GM13976 (cell line): ENCODE data around the gene RAVER2.
"Not testable (repeated sequence)": the region's sequence is repeated elsewhere in the genome, so short reads cannot be mapped to it uniquely, and the experiment has no call there.

Experiments used
- DNase-seq: peaks from one replicate; pipeline ENCODE4 v3.0.0; 2012; ENCODE audit warnings: low spot score
- in situ Hi-C: fragments of 300-500 bp; cut with MboI; formaldehyde crosslinking; loops from one replicate; pipeline ENCODE4 v1.12.0; 2022; ENCODE audit warnings: low sequenced_read_pairs, mixed read lengths, inconsistent platforms; ENCODE audit not compliant: unreplicated experiment
- TF ChIP-seq, protein P1 (sequence below): IDR thresholded peaks from 2 replicates; pipeline ENCODE4 v1.5.1; 2012; ENCODE audit warnings: borderline replicate concordance, mild to moderate bottlenecking; ENCODE audit not compliant: insufficient read depth; ENCODE audit errors: extremely low read depth, missing control alignments, control extremely low read depth

RAVER2 gene

DNA sequence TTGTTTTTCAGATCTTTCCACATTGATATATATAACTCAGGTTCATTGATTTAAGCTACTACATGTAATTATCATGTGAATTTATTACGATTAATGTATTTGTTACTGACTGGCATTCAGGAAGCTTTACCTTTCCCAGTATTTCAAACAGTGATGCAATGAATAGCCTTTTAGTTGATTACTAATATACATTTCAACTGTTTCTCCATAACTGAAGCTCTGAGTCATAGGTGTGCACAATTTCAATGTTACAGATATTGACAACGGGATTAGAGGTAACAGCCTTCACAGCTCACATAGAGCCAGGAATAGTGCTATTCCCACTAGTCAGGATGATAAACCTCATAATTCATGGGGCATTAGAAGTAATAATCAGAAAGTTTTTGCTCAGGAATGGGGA lies 25.1 kb downstream of the RAVER2 start:
- TF ChIP-seq, protein P1, sequence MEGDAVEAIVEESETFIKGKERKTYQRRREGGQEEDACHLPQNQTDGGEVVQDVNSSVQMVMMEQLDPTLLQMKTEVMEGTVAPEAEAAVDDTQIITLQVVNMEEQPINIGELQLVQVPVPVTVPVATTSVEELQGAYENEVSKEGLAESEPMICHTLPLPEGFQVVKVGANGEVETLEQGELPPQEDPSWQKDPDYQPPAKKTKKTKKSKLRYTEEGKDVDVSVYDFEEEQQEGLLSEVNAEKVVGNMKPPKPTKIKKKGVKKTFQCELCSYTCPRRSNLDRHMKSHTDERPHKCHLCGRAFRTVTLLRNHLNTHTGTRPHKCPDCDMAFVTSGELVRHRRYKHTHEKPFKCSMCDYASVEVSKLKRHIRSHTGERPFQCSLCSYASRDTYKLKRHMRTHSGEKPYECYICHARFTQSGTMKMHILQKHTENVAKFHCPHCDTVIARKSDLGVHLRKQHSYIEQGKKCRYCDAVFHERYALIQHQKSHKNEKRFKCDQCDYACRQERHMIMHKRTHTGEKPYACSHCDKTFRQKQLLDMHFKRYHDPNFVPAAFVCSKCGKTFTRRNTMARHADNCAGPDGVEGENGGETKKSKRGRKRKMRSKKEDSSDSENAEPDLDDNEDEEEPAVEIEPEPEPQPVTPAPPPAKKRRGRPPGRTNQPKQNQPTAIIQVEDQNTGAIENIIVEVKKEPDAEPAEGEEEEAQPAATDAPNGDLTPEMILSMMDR, result no peak
- no peak for DNase-seq
- in situ Hi-C loops, result no loop called here

DNA sequence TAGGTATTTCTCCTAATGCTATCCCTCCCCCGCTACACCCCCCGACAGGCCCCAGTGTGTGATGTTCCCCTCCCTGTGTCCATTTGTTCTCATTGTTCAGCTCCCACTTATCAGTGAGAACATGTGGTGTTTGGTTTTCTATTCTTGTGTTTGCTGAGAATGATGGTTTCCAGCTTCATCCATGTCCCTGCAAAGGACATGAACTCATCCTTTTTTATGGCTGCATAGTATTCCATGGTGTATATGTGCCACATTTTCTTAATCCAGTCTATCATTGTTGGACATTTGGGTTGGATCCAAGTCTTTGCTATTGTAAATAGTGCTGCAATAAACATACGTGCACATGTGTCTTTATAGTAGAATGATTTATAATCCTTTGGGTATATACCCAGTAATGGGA lies 28.4 kb downstream of the RAVER2 start:
- in situ Hi-C loops, DNase-seq: not testable (repeated sequence)

DNA sequence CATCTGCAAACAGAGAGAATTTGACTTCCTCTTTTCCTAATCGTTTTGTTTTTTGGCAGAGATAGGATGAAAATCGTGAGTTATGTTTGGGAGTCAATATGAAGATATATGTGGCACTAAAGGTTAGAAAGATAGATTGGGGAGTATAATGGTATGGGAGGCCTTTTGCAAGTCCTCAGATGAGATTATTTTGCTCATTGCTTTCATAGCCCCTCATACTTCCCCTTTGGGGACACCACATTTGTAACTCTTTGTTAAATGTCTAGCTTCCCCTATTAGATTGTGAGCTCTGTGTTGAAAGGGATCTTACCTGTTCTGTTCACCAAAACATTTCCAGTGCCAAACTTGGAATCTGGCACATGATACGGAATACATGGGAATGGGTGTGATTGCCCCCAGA lies 30.2 kb downstream of the RAVER2 start:
- in situ Hi-C loops, result no loop called here
- TF ChIP-seq, protein P1, result no peak
- DNase-seq, result no peak

DNA sequence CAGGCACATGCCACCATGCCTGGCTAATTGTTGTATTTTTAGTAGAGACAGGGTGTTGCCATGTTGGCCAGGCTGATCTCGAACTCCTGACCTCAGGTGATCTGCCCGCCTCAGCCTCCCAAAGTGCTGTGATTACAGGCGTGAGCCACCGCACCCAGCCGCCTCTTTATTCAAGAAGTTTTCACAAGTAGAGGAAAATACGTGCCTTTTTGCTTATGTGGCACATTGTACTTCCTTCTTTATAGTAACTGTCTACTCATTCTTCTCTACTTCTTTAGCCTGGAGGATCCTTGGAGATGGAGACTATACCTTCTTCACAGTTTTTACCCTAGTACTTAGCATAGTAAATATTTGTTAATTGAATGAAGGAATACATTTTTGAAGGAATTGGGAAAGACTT lies 37.2 kb downstream of the RAVER2 start:
- DNase-seq, in situ Hi-C loops: not testable (repeated sequence)

DNA sequence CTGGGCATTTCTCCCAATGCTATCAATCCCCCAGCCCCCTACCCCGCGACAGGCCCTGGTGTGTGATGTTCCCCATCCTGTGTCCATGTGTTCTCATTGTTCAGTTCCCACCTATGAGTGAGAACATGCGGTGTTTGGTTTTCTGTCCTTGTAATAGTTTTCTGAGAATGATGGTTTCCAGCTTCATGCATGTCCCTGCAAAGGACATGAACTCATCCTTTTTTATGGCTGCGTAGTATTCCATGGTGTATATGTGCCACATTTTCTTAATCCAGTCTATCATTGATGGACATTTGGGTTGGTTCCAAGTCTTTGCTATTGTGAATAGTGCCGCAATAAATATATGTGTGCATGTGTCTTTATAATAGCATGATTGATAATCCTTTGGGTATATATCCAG lies 38.0 kb downstream of the RAVER2 start:
- DNase-seq, in situ Hi-C loops: not testable (repeated sequence)

DNA sequence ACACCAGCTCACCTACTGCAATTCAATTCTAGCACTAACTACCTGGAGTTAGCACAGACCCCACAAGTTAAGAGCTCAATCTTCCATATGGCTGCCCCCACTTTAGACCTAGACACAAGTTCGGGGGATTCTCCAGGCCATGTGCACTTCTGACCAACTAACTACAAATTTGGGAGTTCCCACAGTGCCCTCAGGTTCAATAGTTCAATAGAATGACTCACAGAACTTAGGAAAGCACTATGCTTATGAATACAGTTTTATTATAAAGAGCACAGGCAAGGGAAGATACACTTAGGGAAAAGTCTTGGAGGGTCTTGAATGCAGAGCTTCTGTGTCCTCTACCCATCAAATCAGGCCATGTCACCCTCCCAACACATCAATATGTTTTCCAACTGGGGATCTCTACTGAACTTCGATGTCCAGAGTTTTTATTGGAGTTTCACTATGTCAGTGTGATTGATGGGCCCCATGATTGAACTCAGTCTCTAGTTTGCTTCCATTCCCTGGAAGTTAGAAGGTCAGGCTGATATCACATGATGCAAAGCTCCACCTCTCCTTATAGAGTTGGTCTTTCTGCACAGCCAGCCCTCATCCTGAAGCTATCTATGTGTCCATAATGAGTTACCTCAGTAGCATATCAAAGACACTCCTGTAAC lies 46.1 kb downstream of the RAVER2 start:
- no peak for DNase-seq
- TF ChIP-seq, protein P1, result no peak
- in situ Hi-C loops, result no loop called here

DNA sequence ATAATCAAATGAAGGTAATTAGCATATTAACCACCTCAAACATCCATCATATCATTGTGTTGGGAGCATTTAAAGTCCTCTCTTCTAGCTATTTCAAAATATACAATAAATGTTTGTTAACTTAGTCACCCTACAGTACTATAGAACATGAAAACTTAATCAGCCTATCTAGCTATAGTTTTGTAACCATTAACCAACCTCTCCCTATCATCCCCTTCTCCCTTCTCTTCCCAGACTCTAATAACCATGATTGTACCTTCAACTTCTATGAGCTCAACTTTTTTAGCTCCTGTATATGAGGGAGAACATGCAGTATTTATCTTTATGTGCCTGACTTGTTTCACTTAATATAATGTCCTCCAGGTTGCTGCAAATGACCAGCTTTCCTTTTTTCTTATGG lies 54.0 kb downstream of the RAVER2 start:
- no peak for DNase-seq
- in situ Hi-C loops, result no loop called here
- TF ChIP-seq, protein P1, result no peak

DNA sequence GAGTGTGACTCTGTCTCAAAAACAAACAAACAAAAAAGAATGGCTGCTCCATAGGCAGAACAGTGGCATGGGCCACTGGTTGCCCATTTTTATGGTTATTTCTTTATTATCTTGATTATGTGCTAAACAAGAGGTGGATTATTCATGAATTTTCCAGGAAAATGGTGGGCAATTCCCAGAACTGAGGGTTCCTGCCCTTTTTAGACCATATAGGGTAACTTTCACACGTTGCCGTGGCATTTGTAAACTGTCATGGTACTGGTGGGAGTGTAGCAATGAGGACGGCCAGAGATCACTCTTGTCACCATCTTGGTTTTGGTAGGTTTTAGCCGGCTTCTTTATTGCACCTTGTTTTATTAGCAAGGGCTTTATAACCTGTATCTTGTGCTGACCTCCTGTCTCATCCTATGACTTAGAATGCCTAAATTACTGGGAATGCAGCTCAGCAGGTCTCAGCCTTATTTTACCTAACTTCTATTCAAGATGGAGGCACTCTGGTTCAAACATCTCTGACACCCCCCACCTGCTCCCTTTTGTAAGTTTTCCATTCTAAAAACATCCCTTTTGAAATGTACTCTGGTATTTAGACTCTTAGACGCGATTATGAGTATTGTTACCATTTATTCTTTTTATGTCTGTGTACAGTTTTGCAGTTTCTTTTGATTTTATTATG lies 57.1 kb downstream of the RAVER2 start:
- in situ Hi-C loops, result loop anchor here (25.0 kb wide), 1 partner anchor 540 kb away; no protein-coding TSS in a partner anchor
- no peak for DNase-seq
- TF ChIP-seq, protein P1, result no peak
